Astrocyte (in vitro differentiated cells and primary cell): ENCODE results near the gene TRUB1. TPM values are rescaled to one million over a fixed set of nuclear protein-coding genes. Genes with fewer than 3 reads are reported as not detected.

Experiments
- DNase-seq: peaks from one replicate; pipeline ENCODE4 v3.0.0-alpha.2; 2010; ENCODE audit warnings: low read depth
- FAIRE-seq: peaks from 2 replicates; lab custom pipeline; 2011; peaks lifted over from hg19 to GRCh38; lab: Jason Lieb, UNC
- H2AFZ ChIP-seq: 2 replicates; pipeline ENCODE4 v1.6.0; 2012; ENCODE audit warnings: low read depth, low read length, inconsistent platforms
- H3K27ac ChIP-seq: 2 replicates; pipeline ENCODE4 v1.5.1; 2011; ENCODE audit warnings: low read depth, low read length, inconsistent platforms
- H3K27me3 ChIP-seq: 2 replicates; pipeline ENCODE4 v1.6.0; 2011; ENCODE audit warnings: low read length, inconsistent platforms; ENCODE audit not compliant: insufficient read depth
- H3K36me3 ChIP-seq: 2 replicates; pipeline ENCODE4 v1.5.1; 2011; ENCODE audit warnings: low read length, inconsistent platforms; ENCODE audit not compliant: insufficient read depth
- H3K4me1 ChIP-seq: 2 replicates; pipeline ENCODE4 v1.5.1; 2011; ENCODE audit warnings: low read length, inconsistent platforms; ENCODE audit not compliant: insufficient read depth
- H3K4me2 ChIP-seq: 2 replicates; pipeline ENCODE4 v1.6.0; 2012; ENCODE audit warnings: low read length, inconsistent platforms
- H3K4me3 ChIP-seq: 2 replicates; pipeline ENCODE4 v1.5.1; 2011; ENCODE audit warnings: low read depth, mild to moderate bottlenecking, low read length, inconsistent platforms; ENCODE audit not compliant: insufficient read depth
- H3K79me2 ChIP-seq: 2 replicates; pipeline ENCODE4 v1.6.0; 2012; ENCODE audit warnings: mild to moderate bottlenecking, low read length, inconsistent platforms; ENCODE audit not compliant: insufficient read depth
- H3K9ac ChIP-seq: 2 replicates; pipeline ENCODE4 v1.6.0; 2012; ENCODE audit warnings: mild to moderate bottlenecking, low read length, inconsistent platforms
- H3K9me3 ChIP-seq: 2 replicates; pipeline ENCODE4 v1.5.1; 2012; ENCODE audit warnings: low read depth, mild to moderate bottlenecking, low read length, inconsistent platforms; ENCODE audit not compliant: insufficient read depth
- H4K20me1 ChIP-seq: 2 replicates; pipeline ENCODE4 v1.6.0; 2012; ENCODE audit warnings: low read length, inconsistent platforms; ENCODE audit not compliant: insufficient read depth
- H3K27ac Mint-ChIP-seq: one replicate; pipeline ENCODE4 v1.8.0; 2021; ENCODE audit warnings: mild to moderate bottlenecking, mixed read lengths; ENCODE audit not compliant: unreplicated experiment
- H3K27me3 Mint-ChIP-seq: one replicate; pipeline ENCODE4 v1.8.0; 2021; ENCODE audit warnings: low read depth, mixed read lengths; ENCODE audit not compliant: unreplicated experiment
- H3K36me3 Mint-ChIP-seq: one replicate; pipeline ENCODE4 v1.8.0; 2021; ENCODE audit warnings: low read depth, mixed read lengths; ENCODE audit not compliant: unreplicated experiment
- H3K4me1 Mint-ChIP-seq: one replicate; pipeline ENCODE4 v1.8.0; 2021; ENCODE audit warnings: low read depth, mixed read lengths; ENCODE audit not compliant: unreplicated experiment
- H3K4me3 Mint-ChIP-seq: one replicate; pipeline ENCODE4 v1.8.0; 2021; ENCODE audit warnings: mild to moderate bottlenecking, moderate library complexity, mixed read lengths; ENCODE audit not compliant: unreplicated experiment
- H3K9me3 Mint-ChIP-seq: one replicate; pipeline ENCODE4 v1.8.0; 2021; ENCODE audit warnings: mild to moderate bottlenecking, mixed read lengths; ENCODE audit not compliant: unreplicated experiment
- CTCF ChIP-seq: IDR thresholded peaks from 2 replicates; pipeline ENCODE4 v1.5.1; 2011; ENCODE audit warnings: low read depth, mild to moderate bottlenecking, inconsistent platforms, low read length, moderate library complexity; ENCODE audit not compliant: insufficient read depth
- EZH2 ChIP-seq: IDR thresholded peaks from 2 replicates; pipeline ENCODE4 v1.6.1; 2012; ENCODE audit warnings: mild to moderate bottlenecking, low read length, inconsistent platforms; ENCODE audit not compliant: insufficient read depth
- total RNA-seq: library from RNA; stranded (reverse); gene quantifications from 2 replicates; pipeline ENCODE4 v1.2.1, GENCODE V29; 2021

Gene TRUB1
- total RNA-seq, 1 donor from 2014 or later = 25.3 TPM

GRCh38 chr10:115018185-115018931, 80.4 kb downstream of the TRUB1 start:
- H3K36me3 Mint-ChIP-seq = no peaks in the 10 kb centered on the region
- FAIRE-seq (no peak), DNase-seq (no peak)

DNA sequence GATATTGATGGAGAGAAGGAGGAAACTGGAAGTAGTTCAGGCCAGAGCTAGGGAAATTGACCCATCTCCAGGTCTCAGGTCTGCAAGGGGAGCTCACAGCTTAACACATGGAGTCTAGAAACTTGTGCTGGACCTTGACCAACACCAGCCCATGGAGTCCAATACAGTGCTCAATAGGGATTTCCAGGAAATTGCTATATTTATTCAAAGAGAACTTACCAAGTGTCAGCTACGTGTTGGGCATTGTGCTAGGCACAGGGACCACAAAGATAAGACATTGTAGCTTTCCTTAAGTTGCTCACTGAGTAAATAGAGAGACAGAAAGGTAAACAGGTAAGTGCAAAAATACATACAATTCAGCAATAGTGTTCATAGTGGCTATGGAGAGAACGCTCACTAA, 82.5 kb downstream of the TRUB1 start:
- Mint-ChIP-seq H3K4me3 (no peak overlapping the region), H3K9me3 (no peaks in the 10 kb centered on the region), H3K36me3 (no peaks in the 10 kb centered on the region), H3K27me3 (peaks cover 6% of the 10 kb centered on the region), H3K27ac (no peak overlapping the region), H3K4me1 (no peaks in the 10 kb centered on the region)
- H3K4me1 ChIP-seq = no peaks in the 10 kb centered on the region
- no peak overlapping the region for H3K4me3 ChIP-seq
- no peaks in the 10 kb centered on the region for H4K20me1 ChIP-seq
- no peaks in the 10 kb centered on the region for H3K79me2 ChIP-seq
- FAIRE-seq = no peak
- H3K4me2 ChIP-seq = no peak overlapping the region
- H3K27ac ChIP-seq = no peak overlapping the region
- no peaks in the 10 kb centered on the region for H3K36me3 ChIP-seq
- TF ChIP-seq CTCF = no peak
- no peak for TF ChIP-seq EZH2
- no peaks in the 10 kb centered on the region for H3K27me3 ChIP-seq
- no peak overlapping the region for H3K9ac ChIP-seq
- H2AFZ ChIP-seq = no peak overlapping the region
- no peaks in the 10 kb centered on the region for H3K9me3 ChIP-seq
- no peak for DNase-seq

More at GRCh38 chr10:115018185-115018931, 80.4 kb downstream of the TRUB1 start:
- no peak overlapping the region for H3K27ac ChIP-seq
- no peak for TF ChIP-seq EZH2
- no peaks in the 10 kb centered on the region for H3K79me2 ChIP-seq
- Mint-ChIP-seq H3K4me3 (no peak overlapping the region), H3K9me3 (no peaks in the 10 kb centered on the region), H3K27ac (no peak overlapping the region), H3K4me1 (no peaks in the 10 kb centered on the region), H3K27me3 (peaks cover 6% of the 10 kb centered on the region)
- H3K4me3 ChIP-seq = no peak overlapping the region
- no peaks in the 10 kb centered on the region for H3K9me3 ChIP-seq
- no peak overlapping the region for H3K9ac ChIP-seq
- H3K36me3 ChIP-seq = no peaks in the 10 kb centered on the region
- no peaks in the 10 kb centered on the region for H3K4me1 ChIP-seq
- no peaks in the 10 kb centered on the region for H4K20me1 ChIP-seq
- H2AFZ ChIP-seq = no peak overlapping the region
- no peak overlapping the region for H3K4me2 ChIP-seq
- no peaks in the 10 kb centered on the region for H3K27me3 ChIP-seq

DNA sequence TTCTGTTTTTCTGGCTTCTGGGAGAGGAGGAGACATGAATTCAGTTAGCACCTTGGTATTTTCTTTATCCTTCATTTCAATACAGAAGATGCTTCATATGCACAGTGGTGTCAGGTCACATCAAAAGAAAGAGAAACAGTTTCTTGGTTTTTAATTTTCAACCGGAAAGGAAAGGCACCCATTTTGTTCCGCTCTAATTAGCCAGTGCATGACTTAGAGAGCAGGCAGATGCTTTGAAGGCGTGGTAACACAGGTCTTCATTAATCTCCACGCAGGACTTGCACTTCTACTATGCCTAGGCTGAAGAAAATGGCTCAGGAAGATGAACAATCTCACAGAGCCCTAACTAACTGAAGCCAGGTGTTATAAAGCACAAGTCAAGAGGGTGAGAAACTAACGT, 84.7 kb downstream of the TRUB1 start:
- H4K20me1 ChIP-seq = no peaks in the 10 kb centered on the region
- H3K36me3 ChIP-seq = no peaks in the 10 kb centered on the region
- peaks cover 3% of the 10 kb centered on the region for H3K27me3 Mint-ChIP-seq
- no peaks in the 10 kb centered on the region for H3K36me3 Mint-ChIP-seq
- DNase-seq (no peak), FAIRE-seq (no peak)
- H3K4me3 Mint-ChIP-seq = no peak overlapping the region
- H3K4me2 ChIP-seq = no peak overlapping the region
- H2AFZ ChIP-seq = no peak overlapping the region
- no peaks in the 10 kb centered on the region for H3K4me1 ChIP-seq
- no peaks in the 10 kb centered on the region for H3K9me3 ChIP-seq
- no peaks in the 10 kb centered on the region for H3K27me3 ChIP-seq
- TF ChIP-seq EZH2 = no peak
- H3K79me2 ChIP-seq = no peaks in the 10 kb centered on the region
- H3K9me3 Mint-ChIP-seq = no peaks in the 10 kb centered on the region
- H3K9ac ChIP-seq = no peak overlapping the region
- H3K27ac Mint-ChIP-seq = no peak overlapping the region
- no peak overlapping the region for H3K27ac ChIP-seq
- no peak overlapping the region for H3K4me3 ChIP-seq
- no peaks in the 10 kb centered on the region for H3K4me1 Mint-ChIP-seq
